Naive B cell (primary cell): ENCODE results near the gene SGSH. TPM values are rescaled to one million over a fixed set of nuclear protein-coding genes. Genes with fewer than 3 reads are reported as not detected.

Experiments
- ATAC-seq, 2 donors: fragments of 150-1000 bp; cut with Tn5 transposase; 2 replicates each; pipeline ENCODE4 v1.10.0; 2021; ENCODE audit warnings: low read depth in 2 of 2, mild to moderate bottlenecking in 2 of 2, moderate library complexity in 2 of 2
- DNase-seq: peaks from one replicate; pipeline ENCODE4 v3.0.0; 2022
- H3K27ac Mint-ChIP-seq, 6 donors: one replicate each; pipeline ENCODE4 v1.8.0; 2020 to 2022; ENCODE audit warnings: mild to moderate bottlenecking in 6 of 6, mixed read lengths in 6 of 6, moderate library complexity in 5 of 6, inconsistent platforms in 2 of 6
- H3K27me3 Mint-ChIP-seq, 3 donors: one replicate each; pipeline ENCODE4 v1.8.0; 2021 to 2022; ENCODE audit warnings: mixed read lengths in 3 of 3, mild to moderate bottlenecking in 1 of 3
- H3K36me3 Mint-ChIP-seq, 2 donors: one replicate each; pipeline ENCODE4 v1.8.0; 2020 to 2022; ENCODE audit warnings: mixed read lengths in 2 of 2, inconsistent platforms in 1 of 2, mild to moderate bottlenecking in 1 of 2
- H3K4me1 Mint-ChIP-seq, 3 donors: one replicate each; pipeline ENCODE4 v1.8.0; 2020 to 2022; ENCODE audit warnings: mixed read lengths in 3 of 3, inconsistent platforms in 1 of 3, mild to moderate bottlenecking in 1 of 3, moderate library complexity in 1 of 3
- H3K4me3 Mint-ChIP-seq, 8 donors: one replicate each; pipeline ENCODE4 v1.8.0; 2020 to 2022; ENCODE audit warnings: mild to moderate bottlenecking in 8 of 8, mixed read lengths in 8 of 8, moderate library complexity in 8 of 8, inconsistent platforms in 2 of 8
- H3K9me3 Mint-ChIP-seq, 7 donors: one replicate each; pipeline ENCODE4 v1.8.0; 2020 to 2022; ENCODE audit warnings: mixed read lengths in 7 of 7, mild to moderate bottlenecking in 5 of 7, inconsistent platforms in 2 of 7, moderate library complexity in 1 of 7
- polyA plus RNA-seq, 6 donors: library from polyadenylated mRNA; unstranded; fragments of 300-500 nt; fragmentation: Illumina TruSeq; gene quantifications; one replicate each; pipeline ENCODE4 v1.2.3, GENCODE V29; 2021; ENCODE audit warnings: low read depth in 6 of 6

Gene SGSH
- polyA plus RNA-seq, 6 donors from 2014 or later, result 12.3 to 38.5 (median 22.4) TPM

GRCh38 chr17:80177986-80178595 lies 42.0 kb downstream of the SGSH start:
- ATAC-seq, result no peak
- Mint-ChIP-seq H3K27me3 (peaks cover 0 to 15% (median 11%) of the 10 kb centered on the region in 3 donors), H3K27ac (no peak overlapping the region), H3K4me3 (no peak overlapping the region), H3K36me3 (no peaks in the 10 kb centered on the region), H3K9me3 (no peaks in the 10 kb centered on the region), H3K4me1 (no peaks in the 10 kb centered on the region)
- DNase-seq, result no peak

- no peaks in the 10 kb centered on the region for H3K4me1 Mint-ChIP-seq
Measured at GRCh38 chr17:80176757-80177156, 43.4 kb downstream of the SGSH start.

GRCh38 chr17:80173916-80174315 lies 46.2 kb downstream of the SGSH start:
- Mint-ChIP-seq H3K4me3 (no peak overlapping the region), H3K27ac (no peak overlapping the region), H3K9me3 (peaks cover 0 to 3% (median 0%) of the 10 kb centered on the region in 7 donors), H3K36me3 (peaks cover 0 to 3% of the 10 kb centered on the region in 2 donors), H3K27me3 (peaks cover 0 to 9% (median 4%) of the 10 kb centered on the region in 3 donors), H3K4me1 (no peaks in the 10 kb centered on the region)
- DNase-seq (no peak), ATAC-seq (no peak)

More at GRCh38 chr17:80176757-80177156, 43.4 kb downstream of the SGSH start:
- Mint-ChIP-seq H3K27me3 (peaks cover 0 to 13% (median 6%) of the 10 kb centered on the region in 3 donors), H3K9me3 (no peaks in the 10 kb centered on the region), H3K4me3 (peak overlapping the region in 1 of 8 donors; percentile 35), H3K36me3 (no peaks in the 10 kb centered on the region), H3K27ac (no peak overlapping the region)
- ATAC-seq (no peak), DNase-seq (no peak)

GRCh38 chr17:80173126-80173525 lies 47.0 kb downstream of the SGSH start:
- Mint-ChIP-seq H3K9me3 (peaks cover 0 to 5% (median 0%) of the 10 kb centered on the region in 7 donors), H3K4me1 (no peaks in the 10 kb centered on the region), H3K27ac (no peak overlapping the region), H3K36me3 (peaks cover 0 to 4% of the 10 kb centered on the region in 2 donors), H3K4me3 (no peak overlapping the region), H3K27me3 (peaks cover 0 to 9% (median 8%) of the 10 kb centered on the region in 3 donors)
- DNase-seq (no peak), ATAC-seq (no peak)

- peaks cover 0 to 4% of the 10 kb centered on the region in 2 donors for H3K36me3 Mint-ChIP-seq
- H3K4me1 Mint-ChIP-seq, result no peaks in the 10 kb centered on the region
- H3K27me3 Mint-ChIP-seq, result peaks cover 0 to 9% (median 8%) of the 10 kb centered on the region in 3 donors
- H3K4me3 Mint-ChIP-seq, result no peak overlapping the region
- no peak overlapping the region for H3K27ac Mint-ChIP-seq
- peaks cover 0 to 5% (median 0%) of the 10 kb centered on the region in 7 donors for H3K9me3 Mint-ChIP-seq
- DNase-seq (no peak), ATAC-seq (no peak)
Measured at GRCh38 chr17:80171681-80172080, 48.5 kb downstream of the SGSH start.

GRCh38 chr17:80169784-80170500 lies 50.2 kb downstream of the SGSH start, which contains the start of gene CARD14:
TSS of gene CARD14 (plus strand) at chr17:80170030. CDS start at chr17:80181439, 11,409 bp downstream.
- Mint-ChIP-seq H3K4me1 (no peaks in the 10 kb centered on the region), H3K27ac (peak within 1 kb of the TSS in 4 of 6 donors; percentile 15 to 89 (median 48))

GRCh38 chr17:80169107-80169506 lies 51.0 kb downstream of the SGSH start:
- no peak for ATAC-seq

More at GRCh38 chr17:80169784-80170500, 50.2 kb downstream of the SGSH start, which contains the start of gene CARD14:
- Mint-ChIP-seq H3K36me3 (peaks cover 0 to 4% of the 10 kb centered on the region in 2 donors), H3K27me3 (peaks cover 0 to 8% (median 5%) of the 10 kb centered on the region in 3 donors), H3K4me3 (no peak within 1 kb of the TSS), H3K9me3 (peaks cover 0 to 5% (median 0%) of the 10 kb centered on the region in 7 donors)
- DNase-seq, result no peak
- ATAC-seq, result no peak

GRCh38 chr17:80168371-80168770 lies 51.8 kb downstream of the SGSH start:
- Mint-ChIP-seq H3K9me3 (peaks cover 0 to 5% (median 0%) of the 10 kb centered on the region in 7 donors), H3K4me1 (no peaks in the 10 kb centered on the region), H3K36me3 (peaks cover 0 to 4% of the 10 kb centered on the region in 2 donors), H3K4me3 (peak overlapping the region in 1 of 8 donors; percentile 44), H3K27me3 (peaks cover 0 to 14% (median 5%) of the 10 kb centered on the region in 3 donors), H3K27ac (no peak overlapping the region)
- no peak for DNase-seq
- no peak for ATAC-seq

More at GRCh38 chr17:80169107-80169506, 51.0 kb downstream of the SGSH start:
- Mint-ChIP-seq H3K4me1 (no peaks in the 10 kb centered on the region), H3K4me3 (no peak overlapping the region), H3K27ac (peak overlapping the region in 1 of 6 donors; percentile 89), H3K36me3 (peaks cover 0 to 4% of the 10 kb centered on the region in 2 donors), H3K27me3 (peaks cover 0 to 12% (median 5%) of the 10 kb centered on the region in 3 donors), H3K9me3 (peaks cover 0 to 5% (median 0%) of the 10 kb centered on the region in 7 donors)
- no peak for DNase-seq

GRCh38 chr17:80166446-80166845 lies 53.7 kb downstream of the SGSH start:
- H3K4me3 Mint-ChIP-seq, result no peak overlapping the region
- peaks cover 0 to 14% (median 0%) of the 10 kb centered on the region in 3 donors for H3K27me3 Mint-ChIP-seq
- no peak overlapping the region for H3K27ac Mint-ChIP-seq
- H3K36me3 Mint-ChIP-seq, result peaks cover 0 to 4% of the 10 kb centered on the region in 2 donors
- H3K4me1 Mint-ChIP-seq, result no peaks in the 10 kb centered on the region
- ATAC-seq (no peak), DNase-seq (no peak)
- peaks cover 0 to 5% (median 0%) of the 10 kb centered on the region in 7 donors for H3K9me3 Mint-ChIP-seq

- Mint-ChIP-seq H3K4me3 (no peak overlapping the region), H3K27ac (no peak overlapping the region)
Measured at GRCh38 chr17:80164185-80164584, 55.9 kb downstream of the SGSH start.

GRCh38 chr17:80163336-80163735 lies 56.8 kb downstream of the SGSH start:
- Mint-ChIP-seq H3K36me3 (no peaks in the 10 kb centered on the region), H3K4me3 (no peak overlapping the region), H3K27ac (peak overlapping the region in 1 of 6 donors; percentile 72), H3K27me3 (peaks cover 0 to 15% (median 10%) of the 10 kb centered on the region in 3 donors), H3K9me3 (no peaks in the 10 kb centered on the region), H3K4me1 (peaks cover 0 to 4% (median 4%) of the 10 kb centered on the region in 3 donors)
- ATAC-seq (no peak), DNase-seq (no peak)

More at GRCh38 chr17:80164185-80164584, 55.9 kb downstream of the SGSH start:
- Mint-ChIP-seq H3K9me3 (peaks cover 0 to 5% (median 0%) of the 10 kb centered on the region in 7 donors), H3K27me3 (peaks cover 0 to 21% (median 10%) of the 10 kb centered on the region in 3 donors), H3K36me3 (peaks cover 0 to 4% of the 10 kb centered on the region in 2 donors), H3K4me1 (peaks cover 0 to 4% (median 4%) of the 10 kb centered on the region in 3 donors)
- no peak for DNase-seq
- ATAC-seq, result no peak

- Mint-ChIP-seq H3K4me1 (peaks cover 0 to 4% (median 4%) of the 10 kb centered on the region in 3 donors), H3K36me3 (peaks cover 0 to 7% of the 10 kb centered on the region in 2 donors), H3K27ac (peak overlapping the region in 1 of 6 donors; percentile 31), H3K4me3 (peak overlapping the region in 1 of 8 donors; percentile 7), H3K27me3 (peaks cover 0 to 15% (median 10%) of the 10 kb centered on the region in 3 donors), H3K9me3 (peaks cover 0 to 14% (median 5%) of the 10 kb centered on the region in 7 donors)
- ATAC-seq, result peak in 1 of 2 donors; percentile 14
- no peak for DNase-seq
Measured at GRCh38 chr17:80160536-80160935, 59.6 kb downstream of the SGSH start.
